ENCODE results near the gene OPN3.

- TF ChIP-seq KDM1A (IDR thresholded peaks at IDR 0.05) (no peak), CTCF (IDR thresholded peaks at IDR 0.05 in 2 of 3, conservative IDR thresholded peaks at IDR 0.05 in 1 of 3; ENCODE audit: insufficient read depth in 2 of 3, low read depth in 1 of 3, low read length in 3 of 3) (no peak), POLR2A (conservative IDR thresholded peaks at IDR 0.05) (no peak), MITF (IDR thresholded peaks at IDR 0.05) (no peak), CAMTA2 (CRISPR knock-in tag; conservative IDR thresholded peaks at IDR 0.05) (no peak), MGA (IDR thresholded peaks at IDR 0.05) (no peak), ARID3B (CRISPR knock-in tag; IDR thresholded peaks at IDR 0.05; ENCODE audit: borderline replicate concordance) (no peak), CREM (IDR thresholded peaks at IDR 0.05; ENCODE audit: low read depth) (no peak), PATZ1 (CRISPR knock-in tag; IDR thresholded peaks at IDR 0.05; ENCODE audit: borderline replicate concordance) (no peak), FOXK2 (conservative IDR thresholded peaks at IDR 0.05 in 1 of 2, IDR thresholded peaks at IDR 0.05 in 1 of 2; ENCODE audit: low read depth in 2 of 2) (no peak)
Observed at GRCh38 chr1:241647658-241648057, 7.5 kb upstream of the OPN3 start.
